ENCODE data around the gene TECPR1.

The TECPR1 gene
- long read RNA-seq, full-length matches to known transcripts = 4 of 18 reads
- long read RNA-seq, partial matches to known transcripts = 2 of 18 reads
- long read RNA-seq, other reads (novel, unspliced or antisense) = 12 of 18 reads

- peak within 1 kb of the TSS; percentile 56 for H3K27ac ChIP-seq (replicated peaks)
- DNase-seq (ENCODE audit: low read depth in 1 of 2, low spot score in 1 of 2) = peak; percentile 84 to 90
Observed at GRCh38 chr7:98251601-98252424, at the start of gene TECPR1. Gene TECPR1, minus strand, starts transcription at chr7:98252232. Its CDS starts 6,086 bp downstream, at chr7:98246146.

GRCh38 chr7:98300595-98301372 lies 48.8 kb upstream of the TECPR1 start:
- Histone ChIP-seq H3K4me3 (replicated peaks; ENCODE audit: insufficient read depth, low read length) (no peak overlapping the region), H3K27me3 (ENCODE audit: insufficient read depth, poor library complexity, severe bottlenecking) (no peaks in the 10 kb centered on the region)
- DNase-seq (ENCODE audit: low read depth in 1 of 2, low spot score in 1 of 2) = no peak

More at GRCh38 chr7:98251601-98252424, at the start of gene TECPR1:
- Histone ChIP-seq H3K27me3 (ENCODE audit: insufficient read depth, poor library complexity, severe bottlenecking) (no peaks in the 10 kb centered on the region), H3K4me3 (replicated peaks; ENCODE audit: insufficient read depth, low read length) (peak within 1 kb of the TSS; percentile 99)
- TF ChIP-seq POLR2AphosphoS5 (IDR thresholded peaks at IDR 0.05; ENCODE audit: low read depth) (0 out of 2 replicates have a peak, but pooled peaks have one; percentile 25), CTCF (IDR thresholded peaks at IDR 0.05; ENCODE audit: insufficient read depth, low read length) (no peak), GABPA (IDR thresholded peaks at IDR 0.05; ENCODE audit: low read depth) (peak; percentile 83), REST (IDR thresholded peaks at IDR 0.05; ENCODE audit: insufficient replicate concordance, low read depth) (no peak)

More at GRCh38 chr7:98300595-98301372, 48.8 kb upstream of the TECPR1 start:
- TF ChIP-seq GABPA (IDR thresholded peaks at IDR 0.05; ENCODE audit: low read depth) (no peak), SPI1 (IDR thresholded peaks at IDR 0.05; ENCODE audit: borderline replicate concordance, low read depth) (no peak), POLR2AphosphoS5 (IDR thresholded peaks at IDR 0.05; ENCODE audit: low read depth) (no peak), CTCF (IDR thresholded peaks at IDR 0.05; ENCODE audit: insufficient read depth, low read length) (no peak), REST (IDR thresholded peaks at IDR 0.05; ENCODE audit: insufficient replicate concordance, low read depth) (no peak)
- no peak overlapping the region for H3K27ac ChIP-seq (replicated peaks)
